LNCaP clone FGC (cell line): Measurements from ENCODE around the gene KCNT2.
A peak's percentile ranks its signal among the peaks of the same experiment; 100 is the strongest.

Experiments
- DNase-seq: peaks from one replicate; pipeline ENCODE4 v3.0.0-alpha.2; 2011; ENCODE audit warnings: low read depth
- H3K4me3 ChIP-seq: 2 replicates; pipeline ENCODE4 v1.5.1; 2011; ENCODE audit warnings: mild to moderate bottlenecking, low read depth, low read length, control low read depth
- CTCF ChIP-seq: IDR thresholded peaks from 2 replicates; pipeline ENCODE4 v1.5.1; 2012; ENCODE audit warnings: mild to moderate bottlenecking; ENCODE audit not compliant: control insufficient read depth, insufficient read depth; ENCODE audit errors: extremely low read depth

The KCNT2 gene

GRCh38 chr1:196423612-196424011, 184.6 kb downstream of the KCNT2 start:
- TF ChIP-seq CTCF: no peak
- no peak for DNase-seq
- H3K4me3 ChIP-seq: no peak overlapping the region

- DNase-seq: no peak
- TF ChIP-seq CTCF: no peak
- H3K4me3 ChIP-seq: no peak overlapping the region
These were observed 189.5 kb downstream of the KCNT2 start for GRCh38 chr1:196418772-196419171.

GRCh38 chr1:196415978-196416377, 192.3 kb downstream of the KCNT2 start:
- TF ChIP-seq CTCF: no peak

GRCh38 chr1:196412326-196412725, 195.9 kb downstream of the KCNT2 start:
- TF ChIP-seq CTCF: no peak
- DNase-seq: no peak

More at GRCh38 chr1:196415978-196416377, 192.3 kb downstream of the KCNT2 start:
- no peak overlapping the region for H3K4me3 ChIP-seq
- DNase-seq: no peak

GRCh38 chr1:196410768-196411167, 197.5 kb downstream of the KCNT2 start:
- TF ChIP-seq CTCF: no peak
- DNase-seq: no peak
- H3K4me3 ChIP-seq: no peak overlapping the region

More at GRCh38 chr1:196412326-196412725, 195.9 kb downstream of the KCNT2 start:
- H3K4me3 ChIP-seq: no peak overlapping the region

GRCh38 chr1:196409586-196409985, 198.7 kb downstream of the KCNT2 start:
- no peak for TF ChIP-seq CTCF
- no peak overlapping the region for H3K4me3 ChIP-seq
- DNase-seq: peak; percentile 17

GRCh38 chr1:196407358-196408051, 200.7 kb downstream of the KCNT2 start:
- no peak for TF ChIP-seq CTCF
- no peak for DNase-seq
- no peak overlapping the region for H3K4me3 ChIP-seq
